RWPE1 (cell line): ENCODE results near the gene YARS1.

Experiments
- CTCF ChIA-PET: fragments of 350-600 bp; sonication (Branson Sonifier 250); formaldehyde crosslinking; extraction: SDS; loops from one replicate; lab custom pipeline; 2021; lab: Yijun Ruan, JAX
- POLR2A ChIA-PET: fragments of 400-600 bp; formaldehyde crosslinking; extraction: SDS; loops from one replicate; lab custom pipeline; 2020; ENCODE audit warnings: antibody characterized with exemption; ENCODE audit not compliant: low non-redundant PET; lab: Yijun Ruan, JAX
- DNase-seq: peaks from one replicate; pipeline ENCODE4 v3.0.0; 2012; ENCODE audit warnings: low spot score
- H3K27ac ChIP-seq: fragments of 450-650 bp; 2 replicates; pipeline ENCODE4 v1.5.1; 2017
- TF ChIP-seq, protein P1 (sequence below): fragments of 450-650 bp; conservative IDR thresholded peaks from 2 replicates; pipeline ENCODE4 v1.5.1; 2017; ENCODE audit warnings: low read depth, mild to moderate bottlenecking

Gene YARS1

DNA sequence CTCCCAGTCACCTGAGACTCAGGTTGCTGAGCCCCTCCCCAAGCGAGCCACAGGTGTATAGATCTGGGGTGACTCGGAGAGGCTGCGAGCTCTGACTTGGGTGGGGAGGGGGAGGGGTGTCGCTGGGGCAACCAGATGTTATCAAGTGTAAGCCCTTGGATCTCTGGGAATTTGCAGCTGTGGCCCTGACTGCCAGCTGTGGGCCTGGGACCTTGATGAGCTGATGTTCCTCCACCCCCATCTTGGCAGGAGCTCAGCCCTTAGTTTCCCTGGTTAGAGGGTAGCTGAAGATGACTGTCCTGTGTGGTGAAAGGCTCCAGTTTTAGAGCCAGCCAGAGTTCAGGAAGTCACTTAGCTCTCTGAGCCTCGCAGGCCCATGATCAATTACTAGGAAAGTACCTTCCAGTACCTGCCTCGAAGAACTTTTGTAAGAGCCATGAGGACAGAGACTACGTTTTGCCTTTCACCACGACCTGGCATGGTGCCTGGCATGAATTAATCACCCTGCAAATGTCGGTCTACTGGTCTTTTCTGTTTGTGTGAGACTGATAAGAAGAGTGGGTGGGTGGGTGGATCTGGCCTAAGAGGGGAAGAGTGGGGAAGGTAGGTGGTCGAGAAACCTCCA lies 55.8 kb downstream of the YARS1 start:
- POLR2A ChIA-PET = interaction anchor here (0.5 to 1.0 kb wide), 3 partner anchors 14 to 55 kb away, joined by 4 read pairs; partner anchors contain the start of gene YARS1
- CTCF ChIA-PET = interaction anchor here (0.5 to 1.3 kb wide), 2 partner anchors 15 to 49 kb away, joined by 3 to 8 read pairs; no protein-coding TSS in a partner anchor
- peak overlapping the region; percentile 100 for H3K27ac ChIP-seq
- peak; percentile 72 for DNase-seq
- TF ChIP-seq, protein P1, sequence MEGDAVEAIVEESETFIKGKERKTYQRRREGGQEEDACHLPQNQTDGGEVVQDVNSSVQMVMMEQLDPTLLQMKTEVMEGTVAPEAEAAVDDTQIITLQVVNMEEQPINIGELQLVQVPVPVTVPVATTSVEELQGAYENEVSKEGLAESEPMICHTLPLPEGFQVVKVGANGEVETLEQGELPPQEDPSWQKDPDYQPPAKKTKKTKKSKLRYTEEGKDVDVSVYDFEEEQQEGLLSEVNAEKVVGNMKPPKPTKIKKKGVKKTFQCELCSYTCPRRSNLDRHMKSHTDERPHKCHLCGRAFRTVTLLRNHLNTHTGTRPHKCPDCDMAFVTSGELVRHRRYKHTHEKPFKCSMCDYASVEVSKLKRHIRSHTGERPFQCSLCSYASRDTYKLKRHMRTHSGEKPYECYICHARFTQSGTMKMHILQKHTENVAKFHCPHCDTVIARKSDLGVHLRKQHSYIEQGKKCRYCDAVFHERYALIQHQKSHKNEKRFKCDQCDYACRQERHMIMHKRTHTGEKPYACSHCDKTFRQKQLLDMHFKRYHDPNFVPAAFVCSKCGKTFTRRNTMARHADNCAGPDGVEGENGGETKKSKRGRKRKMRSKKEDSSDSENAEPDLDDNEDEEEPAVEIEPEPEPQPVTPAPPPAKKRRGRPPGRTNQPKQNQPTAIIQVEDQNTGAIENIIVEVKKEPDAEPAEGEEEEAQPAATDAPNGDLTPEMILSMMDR = no peak

DNA sequence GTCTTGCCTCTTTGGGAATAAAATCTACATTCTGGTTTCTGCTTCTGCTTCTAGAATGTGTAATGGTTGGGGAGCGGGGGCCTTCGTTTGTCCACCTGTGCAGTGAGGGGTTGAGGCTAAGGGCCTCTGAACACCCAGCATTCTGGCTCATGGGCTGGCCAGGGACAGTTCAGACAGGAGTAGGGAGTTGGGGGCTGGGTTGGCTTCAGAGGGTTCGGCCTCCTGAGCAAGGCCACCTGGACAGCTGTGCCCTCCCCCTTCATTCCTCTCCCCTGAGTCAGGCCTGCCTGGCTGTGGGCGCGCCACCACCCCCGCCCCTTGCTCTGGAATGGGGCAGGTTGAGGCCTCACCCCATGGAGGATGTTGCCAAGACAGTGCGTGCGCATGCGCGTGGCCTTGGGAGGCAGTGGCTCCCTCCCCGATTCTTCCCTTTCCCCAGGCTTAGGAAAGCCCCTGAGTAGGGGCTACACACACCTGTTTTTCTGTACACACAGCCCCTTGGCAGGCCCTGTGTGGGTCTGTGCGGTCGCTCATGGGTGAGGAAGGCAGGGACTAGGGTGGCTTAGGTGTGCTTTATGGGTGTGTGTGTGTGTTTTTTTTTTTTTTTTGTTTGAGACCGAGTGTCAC lies 57.0 kb downstream of the YARS1 start:
- CTCF ChIA-PET = interaction anchor here (1.5 kb wide), 1 partner anchor 13 kb away, joined by 8 read pairs; no protein-coding TSS in a partner anchor
- peak; percentile 99 for DNase-seq
- TF ChIP-seq, protein P1 = no peak
- POLR2A ChIA-PET = no interaction called here
- H3K27ac ChIP-seq = peak overlapping the region; percentile 100

DNA sequence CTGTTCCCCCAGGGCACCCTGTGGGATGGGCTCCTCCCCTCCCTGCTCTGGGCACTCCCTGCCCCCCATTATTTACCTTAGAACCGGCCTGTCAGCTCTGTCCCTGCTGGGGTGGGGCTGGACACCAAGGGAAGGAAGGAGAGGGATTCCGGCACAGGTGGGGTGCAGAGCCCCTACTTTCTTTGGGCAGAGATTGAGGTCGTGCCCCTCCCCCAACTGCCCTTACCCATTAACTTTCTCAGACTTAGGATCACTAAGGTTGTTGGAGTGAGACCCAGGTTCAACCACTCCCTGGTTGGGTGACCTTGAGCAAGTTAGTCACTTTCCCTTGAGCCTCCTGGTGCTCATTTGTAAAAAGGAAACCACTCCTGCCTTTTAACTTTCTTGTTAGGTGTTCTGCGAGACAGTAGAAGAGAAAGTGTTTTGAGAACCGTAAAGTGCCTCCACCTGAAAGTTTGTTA lies 57.6 kb downstream of the YARS1 start:
- TF ChIP-seq, protein P1 = no peak
- DNase-seq = peak; percentile 75
- POLR2A ChIA-PET = interaction anchor here (0.9 kb wide), 1 partner anchor 10 kb away, joined by 3 read pairs; no protein-coding TSS in a partner anchor
- CTCF ChIA-PET = interaction anchor here (1.5 kb wide), 1 partner anchor 13 kb away, joined by 8 read pairs; no protein-coding TSS in a partner anchor
- H3K27ac ChIP-seq = peak overlapping the region; percentile 100

DNA sequence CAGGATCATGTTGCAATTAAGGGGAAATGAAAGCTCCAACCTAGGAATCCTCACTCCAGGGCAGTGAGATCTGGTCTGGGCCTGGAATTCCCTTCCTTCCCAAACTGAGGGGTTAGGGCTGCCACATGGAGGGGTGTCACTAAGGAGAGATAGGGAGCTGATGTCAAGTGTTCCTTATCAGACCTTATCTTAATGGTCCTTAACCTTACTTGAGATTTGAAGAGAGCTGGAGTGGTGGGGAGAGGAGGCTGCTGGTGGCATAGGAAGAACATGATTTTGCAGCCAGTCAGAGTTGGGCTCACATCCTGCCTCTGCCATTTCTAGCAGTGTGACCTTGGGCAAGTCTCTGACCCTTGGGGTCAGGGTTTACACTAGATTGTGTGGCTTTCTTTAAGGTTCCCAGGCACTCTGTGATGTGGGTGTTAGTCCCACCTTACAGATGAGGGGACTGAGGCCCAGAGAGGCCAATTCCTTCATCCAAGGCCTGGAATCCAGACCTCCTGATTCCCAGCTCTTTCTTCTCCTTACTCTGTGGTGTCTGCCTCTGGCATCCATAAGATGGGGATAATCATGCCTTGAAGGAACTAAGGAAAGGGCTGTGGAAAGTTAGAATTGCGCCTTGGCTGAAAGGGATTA lies 58.2 kb downstream of the YARS1 start:
- TF ChIP-seq, protein P1 = no peak
- ChIA-PET CTCF (interaction anchor here (0.5 to 1.5 kb wide), 4 partner anchors 13 to 63 kb away, joined by 3 to 8 read pairs (median 4); partner anchors contain the start of gene SYNC), POLR2A (interaction anchor here (0.9 kb wide), 1 partner anchor 11 kb away, joined by 3 read pairs; no protein-coding TSS in a partner anchor)
- no peak for DNase-seq
- peak overlapping the region; percentile 100 for H3K27ac ChIP-seq

DNA sequence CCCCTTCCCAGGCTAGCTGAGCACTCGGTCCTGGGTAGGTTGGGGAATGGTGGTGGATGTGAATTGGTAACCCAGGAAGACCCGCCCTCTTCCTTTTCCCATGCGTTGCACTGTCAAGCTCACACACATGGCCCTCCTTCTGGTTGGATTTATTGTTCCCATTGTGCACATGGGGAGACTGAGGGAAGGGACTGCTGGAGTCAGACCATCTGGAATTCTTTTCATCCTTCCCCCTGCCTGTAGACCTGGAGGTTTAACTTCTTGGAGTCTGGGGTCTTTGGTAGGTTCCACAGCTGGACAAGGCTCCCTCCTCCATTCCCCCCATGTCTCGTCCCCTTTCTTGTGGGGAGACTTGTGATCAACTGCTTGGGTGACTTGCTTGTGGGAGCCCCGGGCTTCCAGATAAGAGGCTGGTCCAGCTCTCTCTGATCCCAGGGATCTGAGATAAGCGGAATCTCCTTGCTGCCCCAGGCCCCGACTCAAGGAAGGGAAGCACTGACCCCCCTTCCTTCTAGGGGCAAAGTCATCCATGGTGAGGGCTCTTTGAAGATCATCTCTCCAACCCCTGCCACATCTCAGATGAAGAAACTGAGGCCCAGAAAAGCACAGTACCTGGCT lies 58.9 kb downstream of the YARS1 start:
- TF ChIP-seq, protein P1 = no peak
- no peak for DNase-seq
- H3K27ac ChIP-seq = peak overlapping the region; percentile 100
- ChIA-PET CTCF (interaction anchor here (0.5 to 1.5 kb wide), 3 partner anchors 13 to 62 kb away, joined by 3 to 8 read pairs (median 5); no protein-coding TSS in a partner anchor), POLR2A (no interaction called here)
